LNCaP clone FGC (cell line): ENCODE results near the gene RALB.

Source experiments
- DNase-seq: peaks from one replicate; pipeline ENCODE4 v3.0.0-alpha.2; 2011; ENCODE audit warnings: low read depth
- H3K4me3 ChIP-seq: 2 replicates; pipeline ENCODE4 v1.5.1; 2011; ENCODE audit warnings: mild to moderate bottlenecking, low read depth, low read length, control low read depth
- TF ChIP-seq, protein P1 (sequence below): IDR thresholded peaks from 2 replicates; pipeline ENCODE4 v1.5.1; 2012; ENCODE audit warnings: mild to moderate bottlenecking; ENCODE audit not compliant: control insufficient read depth, insufficient read depth; ENCODE audit errors: extremely low read depth

RALB gene

GRCh38 chr2:120315367-120316033 is 62.8 kb downstream of the RALB start:
- no peak for DNase-seq
- H3K4me3 ChIP-seq: no peak overlapping the region

GRCh38 chr2:120316071-120316470 is 63.4 kb downstream of the RALB start:
- no peak overlapping the region for H3K4me3 ChIP-seq
- DNase-seq: no peak
- TF ChIP-seq, protein P1, sequence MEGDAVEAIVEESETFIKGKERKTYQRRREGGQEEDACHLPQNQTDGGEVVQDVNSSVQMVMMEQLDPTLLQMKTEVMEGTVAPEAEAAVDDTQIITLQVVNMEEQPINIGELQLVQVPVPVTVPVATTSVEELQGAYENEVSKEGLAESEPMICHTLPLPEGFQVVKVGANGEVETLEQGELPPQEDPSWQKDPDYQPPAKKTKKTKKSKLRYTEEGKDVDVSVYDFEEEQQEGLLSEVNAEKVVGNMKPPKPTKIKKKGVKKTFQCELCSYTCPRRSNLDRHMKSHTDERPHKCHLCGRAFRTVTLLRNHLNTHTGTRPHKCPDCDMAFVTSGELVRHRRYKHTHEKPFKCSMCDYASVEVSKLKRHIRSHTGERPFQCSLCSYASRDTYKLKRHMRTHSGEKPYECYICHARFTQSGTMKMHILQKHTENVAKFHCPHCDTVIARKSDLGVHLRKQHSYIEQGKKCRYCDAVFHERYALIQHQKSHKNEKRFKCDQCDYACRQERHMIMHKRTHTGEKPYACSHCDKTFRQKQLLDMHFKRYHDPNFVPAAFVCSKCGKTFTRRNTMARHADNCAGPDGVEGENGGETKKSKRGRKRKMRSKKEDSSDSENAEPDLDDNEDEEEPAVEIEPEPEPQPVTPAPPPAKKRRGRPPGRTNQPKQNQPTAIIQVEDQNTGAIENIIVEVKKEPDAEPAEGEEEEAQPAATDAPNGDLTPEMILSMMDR: no peak

More at GRCh38 chr2:120315367-120316033, 62.8 kb downstream of the RALB start:
- TF ChIP-seq, protein P1: no peak

- TF ChIP-seq, protein P1: no peak
- H3K4me3 ChIP-seq: no peak overlapping the region
- no peak for DNase-seq
Measured at GRCh38 chr2:120316528-120317179, 64.0 kb downstream of the RALB start.

GRCh38 chr2:120317180-120317533 is 64.5 kb downstream of the RALB start:
- no peak overlapping the region for H3K4me3 ChIP-seq
- no peak for DNase-seq
- TF ChIP-seq, protein P1: no peak

DNA sequence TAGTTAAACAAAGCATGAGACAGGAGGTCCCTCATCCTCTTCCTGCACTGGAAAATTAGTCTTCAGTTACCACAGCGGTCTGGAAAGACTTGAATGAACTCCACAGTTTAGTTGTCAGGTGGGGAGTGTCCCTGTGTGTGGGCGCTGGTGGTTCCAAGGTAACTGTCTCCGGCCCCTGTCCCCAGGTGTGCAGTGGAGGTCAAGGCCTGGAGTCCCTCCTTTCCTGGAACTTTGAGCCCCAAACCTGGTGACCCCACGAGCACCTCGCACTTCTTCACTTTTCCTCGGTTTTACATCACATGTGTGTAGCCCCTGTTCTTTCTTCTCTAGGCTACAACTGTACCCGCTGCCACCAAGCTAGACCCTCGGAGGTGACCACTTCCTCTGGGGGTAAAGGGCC is 65.3 kb downstream of the RALB start:
- TF ChIP-seq, protein P1: no peak
- DNase-seq: no peak
- no peak overlapping the region for H3K4me3 ChIP-seq

- TF ChIP-seq, protein P1: no peak
- no peak overlapping the region for H3K4me3 ChIP-seq
- DNase-seq: no peak
Measured at GRCh38 chr2:120318626-120319025, 66.0 kb downstream of the RALB start.

- DNase-seq: no peak
- TF ChIP-seq, protein P1: no peak
- H3K4me3 ChIP-seq: no peak overlapping the region
Measured at GRCh38 chr2:120319123-120319522, 66.5 kb downstream of the RALB start.
